22Rv1 (cell line): ENCODE results near the gene EMC6.

Experiments
- ZFX ChIP-seq: fragments of 450-650 bp; IDR thresholded peaks from 2 replicates; pipeline ENCODE4 v1.6.1; 2017; ENCODE audit warnings: antibody characterized with exemption, borderline replicate concordance
- TF ChIP-seq, protein P1 (sequence below): fragments of 450-650 bp; IDR thresholded peaks from 2 replicates; pipeline ENCODE4 v1.5.1; 2017; ENCODE audit warnings: mild to moderate bottlenecking

DNA sequence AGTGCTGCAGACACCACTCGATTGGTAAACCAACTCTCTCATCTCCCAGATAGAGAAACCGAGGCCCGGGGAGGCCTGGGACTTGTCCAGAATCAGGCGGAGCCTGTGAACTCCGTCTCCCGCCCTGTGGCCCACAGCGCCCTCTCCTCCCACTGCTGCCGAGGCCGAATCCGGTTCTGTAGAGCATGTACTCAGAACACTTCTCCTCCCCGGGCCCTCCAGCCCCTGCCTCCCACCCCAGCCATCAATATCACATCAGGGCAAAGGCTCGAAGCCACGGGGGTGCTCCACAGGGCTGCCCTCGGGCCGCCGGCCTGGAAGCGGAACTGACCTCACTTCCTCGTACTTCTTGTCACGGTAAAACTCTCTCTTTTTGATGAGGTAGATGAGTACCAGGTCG, 13.0 kb downstream of the EMC6 start:
- TF ChIP-seq, protein P1, sequence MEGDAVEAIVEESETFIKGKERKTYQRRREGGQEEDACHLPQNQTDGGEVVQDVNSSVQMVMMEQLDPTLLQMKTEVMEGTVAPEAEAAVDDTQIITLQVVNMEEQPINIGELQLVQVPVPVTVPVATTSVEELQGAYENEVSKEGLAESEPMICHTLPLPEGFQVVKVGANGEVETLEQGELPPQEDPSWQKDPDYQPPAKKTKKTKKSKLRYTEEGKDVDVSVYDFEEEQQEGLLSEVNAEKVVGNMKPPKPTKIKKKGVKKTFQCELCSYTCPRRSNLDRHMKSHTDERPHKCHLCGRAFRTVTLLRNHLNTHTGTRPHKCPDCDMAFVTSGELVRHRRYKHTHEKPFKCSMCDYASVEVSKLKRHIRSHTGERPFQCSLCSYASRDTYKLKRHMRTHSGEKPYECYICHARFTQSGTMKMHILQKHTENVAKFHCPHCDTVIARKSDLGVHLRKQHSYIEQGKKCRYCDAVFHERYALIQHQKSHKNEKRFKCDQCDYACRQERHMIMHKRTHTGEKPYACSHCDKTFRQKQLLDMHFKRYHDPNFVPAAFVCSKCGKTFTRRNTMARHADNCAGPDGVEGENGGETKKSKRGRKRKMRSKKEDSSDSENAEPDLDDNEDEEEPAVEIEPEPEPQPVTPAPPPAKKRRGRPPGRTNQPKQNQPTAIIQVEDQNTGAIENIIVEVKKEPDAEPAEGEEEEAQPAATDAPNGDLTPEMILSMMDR: no peak
- no peak for TF ChIP-seq ZFX
